HG02759 (cell line): ENCODE data around the gene KCTD19.

Source experiments
- ATAC-seq: cut with Tn5 transposase; IDR thresholded peaks from one replicate; pipeline ENCODE4 v1.9.1; 2021; ENCODE audit warnings: mild to moderate bottlenecking, moderate library complexity; ENCODE audit not compliant: unreplicated experiment

Gene KCTD19

GRCh38 chr16:67245186-67245585 lies 81.4 kb downstream of the KCTD19 start:
- ATAC-seq: no peak

GRCh38 chr16:67244387-67245185 lies 82.0 kb downstream of the KCTD19 start:
- ATAC-seq: peak; percentile 58

GRCh38 chr16:67243481-67243880 lies 83.1 kb downstream of the KCTD19 start:
- no peak for ATAC-seq

- ATAC-seq: no peak
Measured at GRCh38 chr16:67242138-67242730, 84.3 kb downstream of the KCTD19 start.

GRCh38 chr16:67241008-67241900 lies 85.3 kb downstream of the KCTD19 start:
- no peak for ATAC-seq

- no peak for ATAC-seq
Measured at GRCh38 chr16:67240506-67240905, 86.0 kb downstream of the KCTD19 start.
